ENCODE results near the gene RARRES1. TPM values are rescaled to one million over a fixed set of nuclear protein-coding genes. Genes with fewer than 3 reads are reported as not detected.

Gene RARRES1
- total RNA-seq, 1 donor from 2014 or later: 10.4 TPM

GRCh38 chr3:158743664-158744566 lies 11.7 kb upstream of the RARRES1 start:
- no peak for DNase-seq (ENCODE audit: low read depth)
- TF ChIP-seq CTCF (conservative IDR thresholded peaks at IDR 0.05; ENCODE audit: low read depth, low read length): no peak
- no peak overlapping the region for H3K4me3 ChIP-seq (ENCODE audit: low read depth, low read length)

GRCh38 chr3:158742871-158743663 lies 10.8 kb upstream of the RARRES1 start:
- TF ChIP-seq CTCF (conservative IDR thresholded peaks at IDR 0.05; ENCODE audit: low read depth, low read length): no peak
- no peak overlapping the region for H3K4me3 ChIP-seq (ENCODE audit: low read depth, low read length)
- DNase-seq (ENCODE audit: low read depth): no peak

GRCh38 chr3:158739661-158740060 lies 7.4 kb upstream of the RARRES1 start:
- no peak for TF ChIP-seq CTCF (conservative IDR thresholded peaks at IDR 0.05; ENCODE audit: low read depth, low read length)
- no peak for DNase-seq (ENCODE audit: low read depth)
- H3K4me3 ChIP-seq (ENCODE audit: low read depth, low read length): no peak overlapping the region

GRCh38 chr3:158739078-158739477 lies 6.8 kb upstream of the RARRES1 start:
- TF ChIP-seq CTCF (conservative IDR thresholded peaks at IDR 0.05; ENCODE audit: low read depth, low read length): no peak
- no peak for DNase-seq (ENCODE audit: low read depth)
- H3K4me3 ChIP-seq (ENCODE audit: low read depth, low read length): no peak overlapping the region

GRCh38 chr3:158738653-158739052 lies 6.4 kb upstream of the RARRES1 start:
- no peak for DNase-seq (ENCODE audit: low read depth)
- TF ChIP-seq CTCF (conservative IDR thresholded peaks at IDR 0.05; ENCODE audit: low read depth, low read length): no peak
- H3K4me3 ChIP-seq (ENCODE audit: low read depth, low read length): no peak overlapping the region

- TF ChIP-seq CTCF (conservative IDR thresholded peaks at IDR 0.05; ENCODE audit: low read depth, low read length): no peak
- no peak overlapping the region for H3K4me3 ChIP-seq (ENCODE audit: low read depth, low read length)
- DNase-seq (ENCODE audit: low read depth): no peak
Measured at GRCh38 chr3:158737976-158738615, 5.8 kb upstream of the RARRES1 start.
